Measurements from ENCODE around the gene MIDN.
"Not testable (repeated sequence)": the region's sequence is repeated elsewhere in the genome, so short reads cannot be mapped to it uniquely, and the experiment has no call there.

- TF ChIP-seq POLR2A (IDR thresholded peaks at IDR 0.05; ENCODE audit: low read length); GATA1 (IDR thresholded peaks at IDR 0.05; ENCODE audit: low read depth, low read length): not testable (repeated sequence)
Observed at GRCh38 chr19:1200614-1201013, 47.8 kb upstream of the MIDN start.
